IPS-15b (cell line): ENCODE measurements around the gene CYP3A4.
"Not testable (repeated sequence)": the region's sequence is repeated elsewhere in the genome, so short reads cannot be mapped to it uniquely, and the experiment has no call there.

Experiments
- H3K27me3 ChIP-seq: one replicate; pipeline ENCODE4 v1.6.1; 2013; ENCODE audit warnings: low read length; ENCODE audit not compliant: control insufficient read depth, insufficient read depth
- H3K36me3 ChIP-seq: one replicate; pipeline ENCODE4 v1.6.1; 2013; ENCODE audit warnings: low read length; ENCODE audit not compliant: control insufficient read depth, insufficient read depth
- H3K4me1 ChIP-seq: one replicate; pipeline ENCODE4 v1.6.1; 2013; ENCODE audit warnings: mild to moderate bottlenecking, low read length; ENCODE audit not compliant: control insufficient read depth, insufficient read depth
- H3K4me3 ChIP-seq: one replicate; pipeline ENCODE4 v1.5.1; 2013; ENCODE audit warnings: low read depth, low read length
- H3K9ac ChIP-seq: one replicate; pipeline ENCODE4 v1.6.1; 2013; ENCODE audit warnings: low read depth, mild to moderate bottlenecking, low read length
- H3K9me3 ChIP-seq: one replicate; pipeline ENCODE4 v1.6.1; 2013; ENCODE audit warnings: mild to moderate bottlenecking, low read length; ENCODE audit not compliant: control insufficient read depth, insufficient read depth

Gene CYP3A4

DNA sequence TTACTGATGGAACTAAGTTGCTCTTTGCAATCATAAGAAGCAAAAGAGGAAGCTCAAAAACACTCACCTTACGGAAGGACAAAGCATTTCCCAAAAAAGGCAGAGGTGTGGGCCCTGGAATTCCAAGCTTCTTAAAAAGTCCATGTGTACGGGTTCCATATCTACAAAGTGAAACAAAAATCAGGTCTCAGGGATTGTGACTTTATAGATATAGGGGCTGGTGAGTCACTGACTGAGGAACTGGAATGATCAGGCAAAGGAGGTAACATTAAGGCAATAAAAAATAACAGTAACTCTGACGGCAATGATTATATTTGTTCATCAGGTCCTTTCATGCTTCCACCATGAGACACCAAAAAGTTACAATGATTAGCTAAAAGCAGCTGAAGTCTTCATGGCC lies 53.0 kb downstream of the CYP3A4 start:
- no peaks in the 10 kb centered on the region for H3K36me3 ChIP-seq
- no peak overlapping the region for H3K4me3 ChIP-seq
- H3K9me3 ChIP-seq: no peaks in the 10 kb centered on the region
- no peaks in the 10 kb centered on the region for H3K4me1 ChIP-seq
- no peak overlapping the region for H3K9ac ChIP-seq
- no peaks in the 10 kb centered on the region for H3K27me3 ChIP-seq

DNA sequence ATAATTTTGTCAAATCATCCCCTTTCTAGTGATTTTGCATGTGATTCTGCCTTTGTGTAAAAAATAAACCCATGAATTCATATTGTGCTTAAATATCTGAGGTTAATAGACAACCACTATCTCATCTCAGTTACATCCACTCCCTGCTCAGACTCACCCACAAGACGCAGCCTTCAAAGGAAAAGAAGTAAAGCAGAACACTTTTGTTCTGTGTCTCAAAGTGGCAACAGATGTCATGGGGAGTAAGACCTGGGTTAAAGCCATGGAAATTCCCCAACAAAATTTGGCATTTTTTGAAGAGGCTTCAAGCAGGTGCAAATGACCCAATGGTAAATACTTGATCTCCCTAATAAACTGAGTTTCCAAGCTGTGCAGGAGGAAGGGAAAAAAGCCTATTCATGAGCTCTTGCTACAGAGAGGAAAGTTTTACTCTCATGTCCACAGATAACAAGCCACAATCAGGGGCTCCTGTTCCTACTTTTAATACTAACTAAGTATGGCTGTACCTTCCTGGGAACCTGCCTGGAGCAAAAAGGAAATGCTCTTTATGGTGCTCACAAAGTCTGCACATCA lies 53.7 kb downstream of the CYP3A4 start:
- no peaks in the 10 kb centered on the region for H3K27me3 ChIP-seq
- H3K9me3 ChIP-seq: no peaks in the 10 kb centered on the region
- H3K4me3 ChIP-seq: no peak overlapping the region
- H3K4me1 ChIP-seq: no peaks in the 10 kb centered on the region
- H3K36me3 ChIP-seq: no peaks in the 10 kb centered on the region
- no peak overlapping the region for H3K9ac ChIP-seq

DNA sequence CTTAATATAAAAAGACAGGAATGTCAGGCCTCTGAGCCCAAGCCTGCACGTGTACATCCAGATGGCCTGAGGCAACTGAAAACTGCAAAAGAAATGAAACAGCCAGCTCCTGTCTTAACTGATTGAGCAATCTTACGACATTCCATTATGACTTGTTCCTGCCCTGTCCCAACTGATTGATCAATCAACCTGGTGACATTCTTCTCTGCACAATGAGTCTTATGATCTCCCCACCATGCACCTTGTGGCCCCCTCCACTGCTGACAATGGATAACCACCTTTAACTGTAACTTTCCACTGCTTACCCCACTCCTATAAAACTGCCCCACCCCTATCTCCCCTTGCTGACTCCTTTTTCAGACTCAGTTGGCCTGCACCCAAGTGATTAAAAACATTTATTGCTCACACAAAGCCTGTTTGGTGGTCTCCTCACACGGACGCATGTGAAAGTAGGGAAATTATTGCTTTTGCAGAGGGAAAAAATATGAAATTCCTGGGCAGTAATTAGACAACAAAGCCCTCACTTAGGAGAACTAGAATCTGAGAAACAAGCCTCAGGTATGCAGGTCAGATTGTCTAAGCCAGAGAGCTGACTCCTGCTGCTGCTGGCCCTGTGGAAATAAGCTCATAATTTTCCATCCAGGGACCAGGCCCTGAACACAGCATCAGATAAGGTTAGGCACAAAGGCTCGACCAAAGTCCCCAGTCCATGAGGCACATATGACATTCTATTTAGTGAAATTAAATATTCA lies 54.3 kb downstream of the CYP3A4 start:
- Histone ChIP-seq H3K9me3 (no peaks in the 10 kb centered on the region), H3K4me3 (no peak overlapping the region), H3K36me3 (no peaks in the 10 kb centered on the region), H3K27me3 (no peaks in the 10 kb centered on the region), H3K9ac (no peak overlapping the region), H3K4me1 (no peaks in the 10 kb centered on the region)

DNA sequence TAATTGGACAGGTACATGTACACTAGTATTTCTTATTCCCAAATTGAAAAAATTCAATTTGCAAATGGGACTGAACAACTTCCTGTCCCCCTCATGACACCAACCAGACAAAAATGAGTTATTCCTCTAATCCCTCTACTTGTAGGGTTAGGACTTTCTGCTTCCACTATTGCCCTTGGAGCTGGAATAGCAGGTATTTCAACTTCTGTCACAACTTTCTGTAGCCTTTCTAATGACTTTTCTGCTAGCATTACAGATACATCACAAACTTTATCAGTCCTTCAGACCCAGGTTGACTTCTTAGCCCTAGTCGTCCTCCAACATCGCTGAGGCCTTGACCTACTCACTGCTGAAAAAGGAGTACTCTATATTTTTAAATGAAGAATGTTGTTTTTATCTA lies 55.4 kb downstream of the CYP3A4 start:
- H3K9ac ChIP-seq: no peak overlapping the region
- no peaks in the 10 kb centered on the region for H3K4me1 ChIP-seq
- no peaks in the 10 kb centered on the region for H3K36me3 ChIP-seq
- no peaks in the 10 kb centered on the region for H3K9me3 ChIP-seq
- H3K27me3 ChIP-seq: no peaks in the 10 kb centered on the region
- no peak overlapping the region for H3K4me3 ChIP-seq

DNA sequence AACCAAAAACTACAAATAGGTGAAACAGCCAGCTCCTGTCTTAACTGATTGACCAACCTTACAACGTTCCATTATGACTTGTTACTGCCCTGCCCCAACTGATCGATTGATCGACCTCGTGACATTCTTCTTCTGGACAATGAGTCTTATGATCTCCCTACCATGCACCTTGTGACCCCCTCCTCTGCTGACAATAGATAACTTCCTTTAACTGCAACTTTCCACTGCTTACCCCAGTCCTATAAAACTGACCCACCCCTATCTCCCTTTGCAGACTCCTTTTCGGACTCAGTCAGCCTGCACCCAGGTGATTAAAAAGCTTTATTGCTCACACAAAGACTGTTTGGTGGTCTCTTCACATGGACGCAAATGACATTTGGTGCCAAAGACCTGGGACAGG lies 60.8 kb downstream of the CYP3A4 start:
- H3K4me3 ChIP-seq, H3K36me3 ChIP-seq, H3K9ac ChIP-seq, H3K27me3 ChIP-seq, H3K9me3 ChIP-seq, H3K4me1 ChIP-seq: not testable (repeated sequence)

DNA sequence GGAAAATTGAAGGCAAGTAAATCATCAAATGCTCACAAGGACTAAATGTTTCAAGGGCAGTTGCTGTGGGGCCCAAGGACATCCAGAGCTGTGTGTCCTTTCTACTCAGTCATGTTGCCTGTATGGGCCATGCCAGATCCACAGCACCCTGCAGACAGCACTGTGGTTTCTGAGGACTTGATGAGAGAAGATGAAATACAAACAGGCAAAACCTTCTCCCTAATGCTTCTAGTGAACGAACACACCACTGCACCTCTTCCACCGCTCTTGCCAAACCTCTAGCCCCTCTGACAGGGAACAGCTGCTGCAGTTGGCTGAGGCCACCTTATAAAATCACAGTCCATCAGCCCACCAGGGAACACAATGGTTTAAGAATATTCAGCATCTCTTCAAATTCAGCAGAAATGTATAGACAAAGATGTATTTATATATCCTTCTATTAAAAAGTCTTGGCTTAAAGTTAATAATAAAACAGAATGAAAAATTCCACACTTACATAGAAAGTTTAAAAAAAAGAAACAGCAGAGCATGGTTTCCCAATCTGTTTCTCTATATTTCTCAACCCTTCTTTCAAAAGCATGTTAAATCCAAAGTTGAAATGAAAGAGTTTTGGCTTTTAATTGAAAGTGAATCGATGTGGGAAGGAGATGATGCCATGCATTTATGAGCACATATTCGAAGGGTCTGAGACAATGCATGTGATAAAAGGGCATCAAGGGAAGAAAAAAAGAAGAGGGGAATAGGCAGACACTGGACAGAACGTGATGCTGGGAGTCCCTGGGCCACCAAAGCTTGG lies 63.0 kb downstream of the CYP3A4 start:
- Histone ChIP-seq H3K27me3 (no peaks in the 10 kb centered on the region), H3K36me3 (no peaks in the 10 kb centered on the region)

DNA sequence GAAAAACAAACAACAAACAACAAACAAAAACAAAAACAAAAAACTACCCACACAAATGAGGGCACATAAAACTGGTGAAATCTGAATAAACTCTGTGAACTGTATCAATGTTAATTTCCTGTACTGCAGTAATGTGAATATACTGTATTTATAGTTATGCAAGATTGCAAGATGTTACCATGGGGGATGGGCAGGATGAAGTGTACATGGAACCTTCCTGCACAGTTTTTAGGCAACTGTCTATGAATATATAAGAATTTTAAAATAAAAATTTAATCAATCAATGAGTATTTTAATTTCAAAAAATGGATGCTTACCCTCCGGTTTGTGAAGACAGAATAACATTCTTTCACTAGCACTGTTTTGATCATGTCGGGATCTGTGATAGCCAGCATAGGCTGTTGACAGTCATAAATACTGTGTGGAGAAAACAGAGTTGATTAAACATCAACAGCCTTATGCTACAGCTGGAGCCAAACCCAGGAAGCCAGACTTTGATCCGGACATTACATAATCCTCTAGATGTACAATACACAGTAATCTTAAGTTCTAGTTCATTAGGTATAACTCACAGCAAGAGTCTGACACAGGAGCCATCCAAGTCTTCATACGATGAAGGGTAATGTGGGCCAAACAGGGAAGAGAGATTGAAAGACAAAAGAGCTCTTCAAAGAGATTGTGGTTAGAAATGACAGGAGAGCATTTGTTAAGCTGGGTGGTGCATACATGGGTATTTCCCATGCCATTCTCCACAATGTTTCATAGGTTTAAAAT lies 63.8 kb downstream of the CYP3A4 start:
- Histone ChIP-seq H3K4me3 (no peak overlapping the region), H3K4me1 (no peaks in the 10 kb centered on the region), H3K9ac (no peak overlapping the region), H3K36me3 (no peaks in the 10 kb centered on the region), H3K9me3 (no peaks in the 10 kb centered on the region), H3K27me3 (no peaks in the 10 kb centered on the region)

More for the DNA sequence above, 63.0 kb downstream of the CYP3A4 start:
- no peaks in the 10 kb centered on the region for H3K4me1 ChIP-seq
- no peaks in the 10 kb centered on the region for H3K9me3 ChIP-seq
- H3K9ac ChIP-seq: no peak overlapping the region
- H3K4me3 ChIP-seq: no peak overlapping the region

DNA sequence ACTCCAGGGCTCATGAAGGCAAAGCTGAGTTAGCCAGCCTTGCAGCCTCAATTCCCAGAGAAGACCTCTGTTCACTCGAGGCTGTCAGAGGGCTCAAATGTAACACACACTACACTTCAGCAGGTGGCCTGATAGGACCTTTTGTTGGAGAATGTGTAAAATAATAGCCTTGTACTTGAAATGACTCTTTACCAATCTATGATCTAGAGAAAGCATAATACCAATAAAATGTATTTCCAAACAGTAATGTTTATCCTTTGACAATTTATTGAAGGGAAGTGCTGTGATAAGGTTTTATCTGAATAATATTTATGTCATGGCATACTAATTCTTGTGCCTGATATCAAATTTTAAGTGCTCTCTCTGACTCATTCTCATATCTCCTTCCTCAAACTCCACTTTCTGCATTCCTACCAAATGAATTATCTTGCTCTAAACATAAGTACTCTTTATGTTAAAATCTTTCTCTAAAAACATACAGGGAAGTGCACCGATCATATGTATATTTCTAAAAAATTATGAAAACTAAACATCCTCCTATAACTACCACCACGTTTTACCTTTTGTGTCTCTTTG lies 69.9 kb downstream of the CYP3A4 start:
- no peaks in the 10 kb centered on the region for H3K9me3 ChIP-seq
- no peaks in the 10 kb centered on the region for H3K36me3 ChIP-seq
- no peak overlapping the region for H3K9ac ChIP-seq
- no peaks in the 10 kb centered on the region for H3K27me3 ChIP-seq
- H3K4me1 ChIP-seq: no peaks in the 10 kb centered on the region
- H3K4me3 ChIP-seq: no peak overlapping the region

DNA sequence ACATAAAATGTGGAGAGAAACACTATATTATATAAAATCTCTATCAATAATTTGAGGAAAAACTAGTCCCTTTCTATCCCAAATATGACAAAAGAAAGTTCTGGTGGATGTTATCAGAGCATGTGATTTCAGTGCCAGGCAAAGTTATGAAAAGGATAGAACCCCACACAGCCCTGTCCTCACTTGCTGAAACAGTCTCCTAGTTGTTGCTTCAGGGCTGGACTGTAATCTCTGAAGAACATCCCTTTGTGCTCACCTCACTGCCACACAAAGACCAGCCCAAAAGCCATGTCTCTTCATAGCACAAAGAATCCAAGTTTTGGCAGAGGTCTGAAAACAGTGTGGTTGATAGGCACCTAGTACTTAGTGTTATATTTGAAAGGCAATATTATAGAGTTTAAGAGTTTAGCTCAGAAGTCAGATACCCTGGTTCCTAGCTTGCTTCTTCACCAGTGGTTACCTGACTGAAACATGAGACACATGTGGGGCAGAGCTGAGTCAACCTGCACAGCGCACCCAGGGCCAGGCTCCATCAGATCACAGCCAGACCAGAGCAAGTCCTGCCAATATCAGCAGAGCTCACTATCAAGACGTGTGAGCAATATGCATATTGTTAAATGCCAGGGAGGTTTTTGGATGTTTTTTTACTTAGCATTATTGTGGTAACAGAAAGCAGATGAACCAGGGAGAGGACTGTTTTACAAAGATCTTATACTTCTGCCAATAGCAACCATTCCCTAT lies 74.0 kb downstream of the CYP3A4 start:
- Histone ChIP-seq H3K4me1 (no peaks in the 10 kb centered on the region), H3K9me3 (no peaks in the 10 kb centered on the region)

DNA sequence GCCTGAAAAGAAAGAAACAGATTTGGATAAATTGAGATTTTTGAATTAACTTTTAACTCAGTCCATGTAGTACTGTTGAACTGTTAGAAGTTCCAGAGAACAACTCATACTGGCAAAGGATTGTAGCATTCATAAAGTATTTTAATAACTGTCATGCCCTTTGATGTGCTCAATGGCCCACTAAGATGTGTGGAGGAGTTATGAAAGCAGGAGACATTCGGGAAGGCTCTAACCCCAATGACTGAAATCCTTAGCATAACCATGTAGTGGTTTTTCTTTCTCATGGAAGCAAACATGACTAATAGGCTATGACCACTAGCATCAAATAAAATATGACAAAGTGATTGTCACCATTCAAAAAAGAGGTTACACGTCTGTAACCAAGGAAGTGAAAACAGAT lies 74.7 kb downstream of the CYP3A4 start:
- Histone ChIP-seq H3K4me3 (no peak overlapping the region), H3K9ac (no peak overlapping the region), H3K27me3 (no peaks in the 10 kb centered on the region), H3K4me1 (no peaks in the 10 kb centered on the region), H3K36me3 (no peaks in the 10 kb centered on the region), H3K9me3 (no peaks in the 10 kb centered on the region)

More for the DNA sequence above, 74.0 kb downstream of the CYP3A4 start:
- no peaks in the 10 kb centered on the region for H3K27me3 ChIP-seq
- H3K36me3 ChIP-seq: no peaks in the 10 kb centered on the region
- H3K9ac ChIP-seq: no peak overlapping the region
- no peak overlapping the region for H3K4me3 ChIP-seq

DNA sequence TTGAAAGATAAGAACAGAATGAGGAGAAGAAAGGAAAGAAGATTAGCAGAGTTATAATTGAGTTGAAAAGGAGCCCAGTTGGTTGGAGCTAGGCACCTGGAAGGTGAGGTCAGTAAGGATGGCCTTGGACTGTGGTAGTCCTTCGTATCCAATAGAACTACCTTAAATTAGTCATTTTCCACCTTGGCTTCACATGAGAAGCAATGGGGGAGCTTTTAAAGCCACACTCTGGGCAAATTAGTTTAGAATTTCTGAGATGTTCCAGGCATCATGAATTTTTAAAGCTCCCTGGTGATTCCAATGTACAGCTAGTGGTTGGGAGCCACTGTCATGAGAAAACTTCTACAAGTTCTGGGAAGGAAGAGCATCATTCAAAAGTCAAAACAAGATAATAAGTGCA lies 76.9 kb downstream of the CYP3A4 start:
- no peaks in the 10 kb centered on the region for H3K27me3 ChIP-seq
- H3K36me3 ChIP-seq: no peaks in the 10 kb centered on the region
- H3K9ac ChIP-seq: no peak overlapping the region
- no peaks in the 10 kb centered on the region for H3K9me3 ChIP-seq
- no peak overlapping the region for H3K4me3 ChIP-seq
- no peaks in the 10 kb centered on the region for H3K4me1 ChIP-seq
